Activated T-cell treated with anti-CD3 and anti-CD28 coated beads, Interleukin-2, amount 50 U/mL, for 4 hours (primary cell): ENCODE measurements around the gene LTB. TPM values are rescaled to one million over a fixed set of nuclear protein-coding genes. Genes with fewer than 3 reads are reported as not detected.

Source experiments
- total RNA-seq, 3 donors: library from RNA; stranded (reverse); gene quantifications; one replicate each; pipeline ENCODE4 v1.2.1, GENCODE V29; 2021

Gene LTB
- total RNA-seq, 3 donors from 2014 or later: 161 to 210 (median 186) TPM

Other genes with a start within 250 kb of the LTB start
- gene HLA-B, start 225.2 kb downstream of the LTB start, total RNA-seq: 1,000 to 10,000 TPM; 3,478 to 5,156 (median 4,066) TPM
- 1 to 10 TPM; 4.0 to 6.4 (median 4.7) TPM for gene MICA, start 178.8 kb downstream of the LTB start, total RNA-seq
- 10 to 100 TPM; 11.3 to 14.9 (median 12.5) TPM for gene MICB, start 84.3 kb downstream of the LTB start, total RNA-seq
- not detected for gene MCCD1, start 53.5 kb downstream of the LTB start, total RNA-seq
- 100 to 1,000 TPM; 644 to 667 (median 666) TPM for gene DDX39B, start 40.4 kb downstream of the LTB start, total RNA-seq
- under 1 TPM; 0.38 to 0.84 (median 0.58) TPM for gene ATP6V1G2, start 35.8 kb downstream of the LTB start, total RNA-seq
- gene NFKBIL1, start 34.8 kb downstream of the LTB start, total RNA-seq: 10 to 100 TPM in 2 of 3 donors, 1 to 10 TPM in 1; 9.3 to 12.8 (median 12.7) TPM
- 1,000 to 10,000 TPM; 1,238 to 1,641 (median 1,296) TPM for gene LTA, start 10.1 kb downstream of the LTB start, total RNA-seq
- 100 to 1,000 TPM; 485 to 701 (median 587) TPM for gene TNF, start 6.9 kb downstream of the LTB start, total RNA-seq
- gene LST1, start 3.9 kb upstream of the LTB start, total RNA-seq: 1 to 10 TPM; 4.8 to 7.9 (median 7.0) TPM
- 10 to 100 TPM in 1 of 3 donors, 1 to 10 TPM in 2; 6.0 to 27.3 (median 8.4) TPM for gene NCR3, start 10.6 kb upstream of the LTB start, total RNA-seq
- gene AIF1, start 32.8 kb upstream of the LTB start, total RNA-seq: 10 to 100 TPM; 18.5 to 57.5 (median 36.5) TPM
- 100 to 1,000 TPM; 290 to 309 (median 306) TPM for gene PRRC2A, start 38.3 kb upstream of the LTB start, total RNA-seq
- gene BAG6, start 70.2 kb upstream of the LTB start, total RNA-seq: 100 to 1,000 TPM; 403 to 418 (median 411) TPM
- gene APOM, start 73.5 kb upstream of the LTB start, total RNA-seq: 1 to 10 TPM; 1.8 to 2.8 (median 2.1) TPM
- gene C6orf47, start 78.4 kb upstream of the LTB start, total RNA-seq: 10 to 100 TPM; 17.1 to 18.3 (median 18.2) TPM
- gene GPANK1, start 82.6 kb upstream of the LTB start, total RNA-seq: 10 to 100 TPM; 34.9 to 37.8 (median 37.5) TPM
- gene CSNK2B, start 83.7 kb upstream of the LTB start, total RNA-seq: 100 to 1,000 TPM; 301 to 311 (median 307) TPM
- gene LY6G5B, start 87.6 kb upstream of the LTB start, total RNA-seq: 10 to 100 TPM; 22.6 to 24.0 (median 22.9) TPM
- gene LY6G5C, start 98.6 kb upstream of the LTB start, total RNA-seq: 1 to 10 TPM; 2.3 to 3.8 (median 3.1) TPM
- 10 to 100 TPM; 33.9 to 38.1 (median 35.2) TPM for gene ABHD16A, start 120.9 kb upstream of the LTB start, total RNA-seq
- not detected for gene LY6G6F, start 124.4 kb upstream of the LTB start, total RNA-seq
- not detected for gene LY6G6D, start 132.9 kb upstream of the LTB start, total RNA-seq
- gene LY6G6C, start 139.3 kb upstream of the LTB start, total RNA-seq: not detected
- under 1 TPM in 2 of 3 donors, not detected in 1; 0.33 to 0.55 TPM for gene MPIG6B, start 140.9 kb upstream of the LTB start, total RNA-seq
- gene DDAH2, start 146.9 kb upstream of the LTB start, total RNA-seq: 1 to 10 TPM; 3.4 to 3.9 (median 3.5) TPM
- gene CLIC1, start 154.1 kb upstream of the LTB start, total RNA-seq: 100 to 1,000 TPM; 344 to 370 (median 353) TPM
- gene MSH5, start 157.6 kb upstream of the LTB start, total RNA-seq: 10 to 100 TPM; 30.9 to 35.4 (median 34.3) TPM
- 10 to 100 TPM in 2 of 3 donors, 1 to 10 TPM in 1; 9.4 to 12.2 (median 12.1) TPM for gene SAPCD1, start 180.2 kb upstream of the LTB start, total RNA-seq
- gene VWA7, start 194.9 kb upstream of the LTB start, total RNA-seq: 1 to 10 TPM; 1.4 TPM
- 100 to 1,000 TPM; 231 to 263 (median 234) TPM for gene VARS1, start 213.3 kb upstream of the LTB start, total RNA-seq
- gene LSM2, start 224.5 kb upstream of the LTB start, total RNA-seq: 100 to 1,000 TPM; 163 to 192 (median 184) TPM
- gene HSPA1L, start 232.9 kb upstream of the LTB start, total RNA-seq: 1 to 10 TPM; 1.6 to 1.8 (median 1.7) TPM
- gene HSPA1A, start 233.1 kb upstream of the LTB start, total RNA-seq: 10 to 100 TPM; 33.3 to 38.1 (median 34.2) TPM
- 10 to 100 TPM; 76.1 to 97.7 (median 93.0) TPM for gene HSPA1B, start 245.3 kb upstream of the LTB start, total RNA-seq